A673 (cell line): ENCODE measurements around the gene CNTN1. TPM values are rescaled to one million over a fixed set of nuclear protein-coding genes. Genes with fewer than 3 reads are reported as not detected.

ENCODE experiments used
- BruUV-seq: library from RNA; stranded (reverse); fragments of 400-500 nt; replicated peaks from 2 replicates; lab custom pipeline; 2021; lab: Mats Ljungman, UMichigan
- CTCF ChIA-PET: fragments of 300-600 bp; sonication (Branson Sonifier 250); formaldehyde crosslinking; loops from one replicate; lab custom pipeline; 2022; ENCODE audit warnings: antibody characterized with exemption; lab: Charles Lee
- POLR2A ChIA-PET: fragments of 300-600 bp; sonication (Branson Sonifier 250); formaldehyde crosslinking; loops from one replicate; lab custom pipeline; 2022; ENCODE audit warnings: antibody characterized with exemption; ENCODE audit not compliant: low non-redundant PET; lab: Charles Lee
- DNase-seq: peaks from one replicate; pipeline ENCODE4 v3.0.0-alpha.2; 2015; ENCODE audit warnings: low spot score
- H3K27ac ChIP-seq: fragments of 200-600 bp; sonication (generic); 2 replicates; pipeline ENCODE4 v1.5.1; 2016; ENCODE audit warnings: mixed run types, low read depth, mild to moderate bottlenecking, mixed read lengths, antibody characterized with exemption, low read length; ENCODE audit not compliant: poor library complexity, severe bottlenecking
- H3K27me3 ChIP-seq: fragments of 200-600 bp; sonication (generic); replicated peaks from 2 replicates; pipeline ENCODE4 v1.6.1; 2017; ENCODE audit warnings: mixed run types, low read depth, mild to moderate bottlenecking, mixed read lengths, antibody characterized with exemption, low read length; ENCODE audit not compliant: insufficient read depth, poor library complexity
- H3K36me3 ChIP-seq: fragments of 200-600 bp; sonication (generic); 2 replicates; pipeline ENCODE4 v1.6.1; 2016; ENCODE audit warnings: mixed run types, mild to moderate bottlenecking, mixed read lengths, antibody characterized with exemption, low read length; ENCODE audit not compliant: insufficient read depth, poor library complexity, severe bottlenecking
- H3K4me1 ChIP-seq: fragments of 200-600 bp; sonication (generic); 2 replicates; pipeline ENCODE4 v1.6.1; 2017; ENCODE audit warnings: mixed run types, mild to moderate bottlenecking, mixed read lengths, antibody characterized with exemption, low read length; ENCODE audit not compliant: insufficient read depth, poor library complexity, severe bottlenecking
- H3K4me3 ChIP-seq: fragments of 200-600 bp; sonication (generic); 2 replicates; pipeline ENCODE4 v1.5.1; 2016; ENCODE audit warnings: low read depth, mixed run types, mild to moderate bottlenecking, mixed read lengths, low read length; ENCODE audit not compliant: poor library complexity, severe bottlenecking
- H3K9me3 ChIP-seq: fragments of 200-600 bp; sonication (generic); 2 replicates; pipeline ENCODE4 v1.6.1; 2016; ENCODE audit warnings: mixed run types, low read depth, mild to moderate bottlenecking, mixed read lengths, antibody characterized with exemption, low read length; ENCODE audit not compliant: poor library complexity, severe bottlenecking
- EZH2 ChIP-seq: fragments of 200-600 bp; sonication (generic); IDR thresholded peaks from 2 replicates; pipeline ENCODE4 v1.6.1; 2017; ENCODE audit warnings: borderline replicate concordance, low read depth, mild to moderate bottlenecking, mixed read lengths, antibody characterized with exemption, low read length; ENCODE audit not compliant: poor library complexity, severe bottlenecking
- intact Hi-C: fragments of 100-400 bp; cut with micrococcal nuclease; formaldehyde crosslinking; loops from one replicate; pipeline ENCODE4 v1.10.0; 2022; ENCODE audit not compliant: unreplicated experiment
- total RNA-seq: library from RNA; stranded (reverse); gene quantifications from 2 replicates; pipeline ENCODE4 v1.2.3, GENCODE V29; 2021
- TF ChIP-seq, protein P1 (sequence below): fragments of 300-800, 200-600 bp; sonication (generic); conservative IDR thresholded peaks from 2 replicates; pipeline ENCODE4 v1.5.1; 2017; ENCODE audit warnings: low read depth, mild to moderate bottlenecking, antibody characterized with exemption, low read length, moderate library complexity, mixed read lengths

Gene CNTN1
- total RNA-seq, 1 experiment from 2014 or later, result 0.90 TPM

DNA sequence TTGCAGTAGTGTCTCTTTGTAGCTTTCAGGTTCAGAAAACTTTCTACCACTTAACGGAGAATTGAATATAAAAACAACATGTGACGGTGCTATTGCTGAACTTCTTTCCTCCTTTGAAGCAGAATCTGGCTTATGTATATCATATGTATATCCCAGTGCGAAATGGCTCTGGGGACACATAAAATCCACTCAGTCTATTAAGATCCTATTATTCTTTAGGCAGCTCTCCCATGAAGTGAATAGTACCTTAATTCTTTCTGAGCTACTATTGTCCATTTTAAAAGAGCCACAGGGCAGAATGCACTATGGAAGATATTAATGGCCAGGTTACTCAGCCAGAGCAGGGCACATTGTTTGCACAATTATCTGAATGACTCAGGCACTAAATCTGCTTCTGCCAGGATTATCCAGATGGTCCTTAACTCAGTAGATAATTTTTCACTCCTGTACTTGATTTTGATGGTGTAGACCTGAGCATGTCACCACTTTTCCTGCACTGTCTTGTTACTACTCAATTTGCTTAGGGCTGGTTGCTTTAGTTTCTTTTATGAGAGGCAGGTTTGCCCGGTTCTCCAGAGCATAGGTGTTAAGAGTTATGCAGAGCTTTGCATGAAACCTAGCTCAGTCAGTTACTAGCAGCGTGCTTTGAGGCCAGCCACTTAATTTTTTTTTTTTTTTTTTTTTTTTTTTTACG lies 5.5 kb downstream of the CNTN1 start:
- Histone ChIP-seq H3K9me3 (no peaks in the 10 kb centered on the region), H3K27ac (no peak overlapping the region), H3K36me3 (no peaks in the 10 kb centered on the region), H3K4me1 (peaks cover 8% of the 10 kb centered on the region), H3K27me3 (no peaks in the 10 kb centered on the region), H3K4me3 (no peak overlapping the region)
- intact Hi-C loops, result no loop called here
- DNase-seq, result no peak
- BruUV-seq, result no TSS peak
- ChIA-PET POLR2A (no interaction called here), CTCF (no interaction called here)
- TF ChIP-seq EZH2, result no peak
- TF ChIP-seq, protein P1, sequence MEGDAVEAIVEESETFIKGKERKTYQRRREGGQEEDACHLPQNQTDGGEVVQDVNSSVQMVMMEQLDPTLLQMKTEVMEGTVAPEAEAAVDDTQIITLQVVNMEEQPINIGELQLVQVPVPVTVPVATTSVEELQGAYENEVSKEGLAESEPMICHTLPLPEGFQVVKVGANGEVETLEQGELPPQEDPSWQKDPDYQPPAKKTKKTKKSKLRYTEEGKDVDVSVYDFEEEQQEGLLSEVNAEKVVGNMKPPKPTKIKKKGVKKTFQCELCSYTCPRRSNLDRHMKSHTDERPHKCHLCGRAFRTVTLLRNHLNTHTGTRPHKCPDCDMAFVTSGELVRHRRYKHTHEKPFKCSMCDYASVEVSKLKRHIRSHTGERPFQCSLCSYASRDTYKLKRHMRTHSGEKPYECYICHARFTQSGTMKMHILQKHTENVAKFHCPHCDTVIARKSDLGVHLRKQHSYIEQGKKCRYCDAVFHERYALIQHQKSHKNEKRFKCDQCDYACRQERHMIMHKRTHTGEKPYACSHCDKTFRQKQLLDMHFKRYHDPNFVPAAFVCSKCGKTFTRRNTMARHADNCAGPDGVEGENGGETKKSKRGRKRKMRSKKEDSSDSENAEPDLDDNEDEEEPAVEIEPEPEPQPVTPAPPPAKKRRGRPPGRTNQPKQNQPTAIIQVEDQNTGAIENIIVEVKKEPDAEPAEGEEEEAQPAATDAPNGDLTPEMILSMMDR, result no peak

- CTCF ChIA-PET, result no interaction called here
- H3K4me3 ChIP-seq, result no peak overlapping the region
- no peaks in the 10 kb centered on the region for H3K36me3 ChIP-seq
- intact Hi-C loops, result no loop called here
- POLR2A ChIA-PET, result no interaction called here
- TF ChIP-seq, protein P1, result no peak
- no peak for TF ChIP-seq EZH2
- H3K27me3 ChIP-seq, result no peaks in the 10 kb centered on the region
- H3K9me3 ChIP-seq, result no peaks in the 10 kb centered on the region
- H3K27ac ChIP-seq, result no peak overlapping the region
- no TSS peak for BruUV-seq
- H3K4me1 ChIP-seq, result no peaks in the 10 kb centered on the region
- DNase-seq, result no peak
Observed at GRCh38 chr12:40701756-40702155, 9.5 kb downstream of the CNTN1 start.

DNA sequence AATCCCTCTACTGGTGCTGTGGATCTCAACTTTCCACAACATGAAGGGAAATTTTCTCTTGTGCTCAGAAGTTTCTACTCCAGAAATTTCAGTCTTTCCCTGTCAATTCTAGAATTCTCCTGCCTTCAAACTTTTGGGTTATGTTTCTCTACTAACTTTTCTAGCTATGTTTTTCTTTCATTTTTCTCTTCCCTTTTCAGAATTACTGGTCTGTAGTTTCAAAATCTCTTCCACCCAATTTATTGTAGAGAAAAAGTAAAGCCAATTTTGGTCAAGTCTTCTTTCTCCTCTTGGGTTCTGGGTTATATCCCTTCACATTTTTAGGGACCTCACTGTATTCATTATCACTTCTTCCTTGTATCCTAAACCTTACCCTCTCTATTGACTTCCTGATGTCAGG lies 18.9 kb downstream of the CNTN1 start:
- ChIA-PET POLR2A (no interaction called here), CTCF (no interaction called here)
- BruUV-seq, result no TSS peak
- intact Hi-C loops, result no loop called here
- Histone ChIP-seq H3K4me3 (no peak overlapping the region), H3K27ac (no peak overlapping the region), H3K4me1 (no peaks in the 10 kb centered on the region), H3K9me3 (no peaks in the 10 kb centered on the region), H3K27me3 (no peaks in the 10 kb centered on the region), H3K36me3 (no peaks in the 10 kb centered on the region)
- TF ChIP-seq EZH2, result no peak
- TF ChIP-seq, protein P1, result no peak
- no peak for DNase-seq
